Colonic mucosa (tissue), 4 donors: ENCODE data around the gene ALPK1. TPM values are rescaled to one million over a fixed set of nuclear protein-coding genes. Genes with fewer than 3 reads are reported as not detected.
"Not testable (repeated sequence)": the region's sequence is repeated elsewhere in the genome, so short reads cannot be mapped to it uniquely, and the experiment has no call there.

Source experiments
- DNase-seq: peaks from one replicate; pipeline ENCODE4 v3.0.0-alpha.2; 2020
- H3K27ac ChIP-seq: fragments of 200-600 bp; one replicate; pipeline ENCODE4 v1.8.0; 2021
- H3K27me3 ChIP-seq: fragments of 200-600 bp; one replicate; pipeline ENCODE4 v1.8.0; 2021
- H3K36me3 ChIP-seq: fragments of 200-600 bp; one replicate; pipeline ENCODE4 v1.8.0; 2021
- H3K4me1 ChIP-seq: fragments of 200-600 bp; one replicate; pipeline ENCODE4 v1.8.0; 2021; ENCODE audit warnings: mild to moderate bottlenecking
- H3K4me3 ChIP-seq: fragments of 200-600 bp; one replicate; pipeline ENCODE4 v1.8.0; 2021
- H3K9ac ChIP-seq, 2 donors: one replicate each; pipeline ENCODE4 v1.7.0; 2013; ENCODE audit warnings: control low read depth in 2 of 2, low read depth in 2 of 2, low read length in 2 of 2
- H3K9me3 ChIP-seq: fragments of 200-600 bp; one replicate; pipeline ENCODE4 v1.8.0; 2021
- intact Hi-C: fragments of 100-400 bp; cut with DNase I; formaldehyde crosslinking; loops from one replicate; pipeline ENCODE4 v1.14.1; 2022
- total RNA-seq, 2 donors: library from RNA; stranded (reverse); fragmentation: NEBNext Ultra II Directional in 1 of 2; extraction: Animal tissue kit (Norgen Biotek cat#: 25700) in 1 of 2; gene quantifications; one replicate each; pipeline ENCODE4 v1.2.1, GENCODE V29; 2021
- TF ChIP-seq, protein P1 (sequence below): fragments of 200-600 bp; IDR thresholded peaks from one replicate; pipeline ENCODE4 v1.8.0; 2022; ENCODE audit warnings: antibody characterized with exemption, mild to moderate bottlenecking
- donor health status: healthy.
- donor health status: DM: no; HTN: no; CAD: no.
- donor health status: DM: no; HTN: no; CAD: no.

The ALPK1 gene
- total RNA-seq, 2 donors from 2014 or later, result 22.5 to 22.9 TPM

DNA sequence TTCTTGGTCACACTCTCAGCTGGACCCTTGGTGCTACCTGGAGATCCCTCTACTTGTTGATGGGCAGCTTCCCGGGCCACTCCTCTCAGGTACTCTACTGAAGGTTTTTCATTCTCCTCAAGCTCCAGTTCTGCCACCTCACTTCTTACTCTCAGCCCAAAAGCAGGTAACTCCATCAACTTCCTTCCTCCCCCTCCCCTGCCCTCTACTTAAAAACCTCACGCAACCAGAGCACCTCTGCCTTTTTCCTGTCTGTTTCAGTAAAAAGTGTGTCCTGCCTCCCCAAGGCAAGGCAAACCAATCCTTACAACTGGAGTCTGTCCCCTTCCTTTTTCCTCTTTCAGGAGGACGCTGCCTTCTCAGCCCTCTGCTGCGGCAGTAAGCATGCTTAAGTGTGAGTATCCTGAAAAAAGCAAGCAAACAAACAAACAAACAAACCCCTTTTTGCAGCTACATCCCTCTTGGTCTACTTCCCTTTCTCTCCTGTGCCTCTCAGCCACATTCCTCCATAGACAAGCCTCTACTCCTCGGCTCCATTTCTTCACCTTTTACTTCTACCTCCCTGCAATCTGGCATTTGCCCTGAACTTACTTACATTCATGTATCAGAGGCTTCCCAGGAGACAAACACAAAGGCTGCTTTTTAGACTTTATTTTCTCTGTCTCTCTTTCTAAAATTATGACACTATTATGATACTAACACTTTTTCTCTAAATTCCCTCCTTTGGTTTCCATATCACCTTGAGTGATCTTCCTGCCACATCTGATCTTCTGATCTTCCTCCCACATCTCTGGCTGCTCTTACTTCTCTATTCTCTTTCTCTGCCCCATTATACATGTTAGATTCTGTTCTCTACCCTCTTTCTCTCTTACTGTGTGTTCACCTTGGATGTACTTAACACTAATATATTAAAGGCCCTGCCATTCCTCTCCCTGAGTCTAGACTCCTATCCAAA, 5.4 kb downstream of the ALPK1 start:
- H3K4me3 ChIP-seq, result no peak overlapping the region
- no peaks in the 10 kb centered on the region for H3K27me3 ChIP-seq
- no peak overlapping the region for H3K27ac ChIP-seq
- no peak for DNase-seq
- H3K9me3 ChIP-seq, result no peaks in the 10 kb centered on the region
- no peak overlapping the region for H3K9ac ChIP-seq
- H3K36me3 ChIP-seq, result no peaks in the 10 kb centered on the region
- H3K4me1 ChIP-seq, result no peaks in the 10 kb centered on the region
- intact Hi-C loops, result no loop called here
- TF ChIP-seq, protein P1, sequence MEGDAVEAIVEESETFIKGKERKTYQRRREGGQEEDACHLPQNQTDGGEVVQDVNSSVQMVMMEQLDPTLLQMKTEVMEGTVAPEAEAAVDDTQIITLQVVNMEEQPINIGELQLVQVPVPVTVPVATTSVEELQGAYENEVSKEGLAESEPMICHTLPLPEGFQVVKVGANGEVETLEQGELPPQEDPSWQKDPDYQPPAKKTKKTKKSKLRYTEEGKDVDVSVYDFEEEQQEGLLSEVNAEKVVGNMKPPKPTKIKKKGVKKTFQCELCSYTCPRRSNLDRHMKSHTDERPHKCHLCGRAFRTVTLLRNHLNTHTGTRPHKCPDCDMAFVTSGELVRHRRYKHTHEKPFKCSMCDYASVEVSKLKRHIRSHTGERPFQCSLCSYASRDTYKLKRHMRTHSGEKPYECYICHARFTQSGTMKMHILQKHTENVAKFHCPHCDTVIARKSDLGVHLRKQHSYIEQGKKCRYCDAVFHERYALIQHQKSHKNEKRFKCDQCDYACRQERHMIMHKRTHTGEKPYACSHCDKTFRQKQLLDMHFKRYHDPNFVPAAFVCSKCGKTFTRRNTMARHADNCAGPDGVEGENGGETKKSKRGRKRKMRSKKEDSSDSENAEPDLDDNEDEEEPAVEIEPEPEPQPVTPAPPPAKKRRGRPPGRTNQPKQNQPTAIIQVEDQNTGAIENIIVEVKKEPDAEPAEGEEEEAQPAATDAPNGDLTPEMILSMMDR, result no peak

- intact Hi-C loops, H3K4me3 ChIP-seq, H3K4me1 ChIP-seq, H3K27ac ChIP-seq, H3K27me3 ChIP-seq, H3K36me3 ChIP-seq, DNase-seq, H3K9ac ChIP-seq, H3K9me3 ChIP-seq: not testable (repeated sequence)
Measured at GRCh38 chr4:112305477-112305876, 8.3 kb downstream of the ALPK1 start.

GRCh38 chr4:112309263-112309791, 12.2 kb downstream of the ALPK1 start:
- H3K36me3 ChIP-seq, H3K4me1 ChIP-seq, intact Hi-C loops, DNase-seq, H3K4me3 ChIP-seq, H3K9me3 ChIP-seq, H3K27me3 ChIP-seq, H3K9ac ChIP-seq, H3K27ac ChIP-seq: not testable (repeated sequence)

DNA sequence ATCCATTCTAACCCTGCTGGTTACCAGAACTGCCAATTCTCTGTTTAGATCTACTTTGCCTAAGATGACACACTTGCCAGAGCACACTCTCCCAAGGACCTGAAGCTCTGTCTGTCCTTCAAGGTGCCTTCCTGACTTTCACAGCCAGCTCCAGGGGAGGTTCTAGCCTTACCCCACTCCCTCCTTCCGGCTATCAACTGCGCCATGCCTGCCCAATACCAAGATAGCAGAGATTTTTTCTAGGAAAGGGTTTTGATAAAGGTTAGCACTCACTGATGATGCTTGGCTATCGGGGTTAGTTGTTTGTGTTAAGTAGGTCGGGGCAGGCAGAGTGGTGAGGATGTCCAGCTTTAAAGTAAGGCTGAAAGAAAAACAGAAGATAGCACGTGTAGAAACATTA, 14.3 kb downstream of the ALPK1 start:
- no peak for DNase-seq
- Histone ChIP-seq H3K27me3 (no peaks in the 10 kb centered on the region), H3K9ac (no peak overlapping the region), H3K4me1 (no peaks in the 10 kb centered on the region), H3K36me3 (no peaks in the 10 kb centered on the region), H3K27ac (no peak overlapping the region), H3K9me3 (no peaks in the 10 kb centered on the region), H3K4me3 (no peak overlapping the region)
- intact Hi-C loops, result no loop called here
- TF ChIP-seq, protein P1, result no peak

DNA sequence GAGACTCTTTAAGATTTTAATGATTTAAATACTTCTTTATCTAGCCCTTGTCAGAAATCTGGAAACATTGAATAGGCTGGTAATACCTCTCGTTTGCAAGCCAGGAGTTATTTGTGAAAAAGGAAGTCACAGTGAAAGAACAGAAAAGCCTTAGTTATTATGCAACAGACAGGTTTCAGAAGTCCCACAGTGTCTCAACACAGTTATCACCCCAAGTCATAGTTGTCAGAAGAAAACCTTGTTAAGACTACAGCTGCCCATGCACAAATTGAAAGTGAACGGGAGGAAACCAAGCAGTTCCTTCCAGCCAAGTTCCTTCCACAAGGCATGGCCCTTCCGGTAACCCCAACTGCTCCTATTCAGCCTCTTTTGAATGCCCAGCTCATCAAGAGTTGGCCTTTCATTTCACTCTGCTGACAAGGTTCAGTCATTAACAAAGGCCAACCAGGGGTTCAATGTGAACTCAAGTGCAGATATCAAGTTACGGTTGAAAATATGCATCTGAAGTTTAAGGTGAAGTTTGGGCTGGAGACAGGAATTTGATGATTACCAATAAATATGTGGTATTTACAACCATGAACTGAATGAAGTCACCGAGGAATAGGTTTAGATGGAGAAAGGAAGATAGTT, 15.6 kb downstream of the ALPK1 start:
- Histone ChIP-seq H3K27ac (no peak overlapping the region), H3K36me3 (no peaks in the 10 kb centered on the region), H3K4me3 (no peak overlapping the region)

GRCh38 chr4:112315446-112315845, 18.3 kb downstream of the ALPK1 start:
- no peak overlapping the region for H3K4me3 ChIP-seq
- intact Hi-C loops, result no loop called here

More for the DNA sequence above, 15.6 kb downstream of the ALPK1 start:
- intact Hi-C loops, result no loop called here
- Histone ChIP-seq H3K9ac (no peak overlapping the region), H3K27me3 (no peaks in the 10 kb centered on the region), H3K9me3 (no peaks in the 10 kb centered on the region), H3K4me1 (no peaks in the 10 kb centered on the region)
- TF ChIP-seq, protein P1, result no peak
- DNase-seq, result no peak

More at GRCh38 chr4:112315446-112315845, 18.3 kb downstream of the ALPK1 start:
- H3K27ac ChIP-seq, result no peak overlapping the region
- H3K27me3 ChIP-seq, result no peaks in the 10 kb centered on the region
- no peaks in the 10 kb centered on the region for H3K4me1 ChIP-seq
- no peak overlapping the region for H3K9ac ChIP-seq
- no peak for DNase-seq
- no peaks in the 10 kb centered on the region for H3K9me3 ChIP-seq
- TF ChIP-seq, protein P1, result no peak
- H3K36me3 ChIP-seq, result no peaks in the 10 kb centered on the region
